ENCODE data around the gene WNT10A.

WNT10A gene

DNA sequence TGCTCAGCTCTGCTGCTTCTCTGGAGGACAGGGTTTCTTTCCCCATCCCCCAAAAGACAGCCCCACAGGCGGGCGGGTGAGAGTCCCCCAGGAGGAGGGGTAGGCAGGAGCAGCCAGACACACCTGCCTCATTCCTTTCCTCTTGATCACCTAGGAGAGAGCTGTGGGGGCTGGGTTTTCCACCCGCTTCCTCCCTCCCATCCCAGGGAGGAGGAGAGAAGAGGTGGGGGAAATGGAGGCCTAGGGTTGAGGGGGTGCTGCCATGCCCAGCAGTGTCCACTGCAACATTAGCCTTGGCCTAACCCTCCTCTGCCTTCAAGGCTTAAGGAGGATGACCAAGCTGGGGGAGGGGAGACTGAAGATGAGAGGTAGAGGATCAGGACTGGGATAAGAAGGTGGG lies 14.7 kb downstream of the WNT10A start:
- Histone ChIP-seq H3K4me1 (peaks cover 27% of the 10 kb centered on the region), H3K36me3 (no peaks in the 10 kb centered on the region), H3K27me3 (peaks cover 14% of the 10 kb centered on the region), H3K9me3 (no peaks in the 10 kb centered on the region), H3K4me3 (ENCODE audit: low read depth, low read length) (no peak overlapping the region)
- TF ChIP-seq CTCF (IDR thresholded peaks at IDR 0.05; ENCODE audit: low read depth, low read length): no peak
- no peak for DNase-seq

DNA sequence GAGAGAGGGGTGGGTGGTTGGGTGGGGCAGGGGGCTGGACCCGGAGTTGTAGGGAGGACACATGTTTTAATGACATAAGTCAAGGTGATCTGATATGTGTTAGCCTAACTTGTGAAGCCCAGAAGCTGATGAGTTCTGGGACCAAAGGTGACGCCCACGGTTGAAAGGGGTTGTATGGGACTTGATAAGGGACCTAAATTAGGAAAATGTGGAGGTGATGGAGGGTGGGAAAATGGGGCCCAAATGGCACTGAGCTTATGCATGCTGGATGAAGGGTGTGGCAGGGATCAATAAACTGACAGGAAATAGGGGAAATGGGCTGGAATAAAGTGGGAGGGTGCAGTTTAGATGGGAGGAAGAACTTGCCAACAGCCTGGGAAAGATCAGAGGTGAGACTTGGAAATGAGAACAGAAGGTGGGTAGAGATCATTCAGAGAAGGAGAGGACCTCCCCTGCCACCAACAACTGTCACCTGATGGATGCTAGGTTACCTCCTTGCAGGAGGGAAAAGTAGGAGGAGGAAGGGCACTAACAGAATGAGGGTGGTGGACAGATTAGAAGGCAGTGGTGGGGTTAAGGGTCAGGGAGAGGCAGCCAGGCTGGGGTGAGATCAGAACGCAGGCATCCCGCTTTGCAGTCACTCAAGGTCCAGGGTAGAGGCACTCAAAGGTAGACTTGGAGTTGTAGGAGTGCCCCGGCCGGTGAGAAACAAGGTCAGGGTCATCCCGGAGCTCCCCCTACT lies 15.3 kb downstream of the WNT10A start:
- Histone ChIP-seq H3K9me3 (no peaks in the 10 kb centered on the region), H3K36me3 (no peaks in the 10 kb centered on the region), H3K4me3 (ENCODE audit: low read depth, low read length) (no peak overlapping the region; the same call in 1 of the 2 replicates), H3K27me3 (peaks cover 14% of the 10 kb centered on the region), H3K4me1 (peaks cover 27% of the 10 kb centered on the region)
- no peak for TF ChIP-seq CTCF (IDR thresholded peaks at IDR 0.05; ENCODE audit: low read depth, low read length)
- no peak for DNase-seq

GRCh38 chr2:218896501-218897393 lies 16.1 kb downstream of the WNT10A start:
- peak overlapping the region; percentile 62 for H3K4me3 ChIP-seq (ENCODE audit: low read depth, low read length)
- TF ChIP-seq CTCF (IDR thresholded peaks at IDR 0.05; ENCODE audit: low read depth, low read length): peak; percentile 43; the same call in 1 of the 2 replicates
- H3K9me3 ChIP-seq: no peaks in the 10 kb centered on the region
- peak; percentile 67 for DNase-seq
- no peaks in the 10 kb centered on the region for H3K36me3 ChIP-seq
- H3K4me1 ChIP-seq: peaks cover 23% of the 10 kb centered on the region
- peaks cover 14% of the 10 kb centered on the region for H3K27me3 ChIP-seq

GRCh38 chr2:218897394-218898108 lies 16.9 kb downstream of the WNT10A start:
- Histone ChIP-seq H3K36me3 (no peaks in the 10 kb centered on the region), H3K4me3 (ENCODE audit: low read depth, low read length) (peak overlapping the region; percentile 62)

More at GRCh38 chr2:218897394-218898108, 16.9 kb downstream of the WNT10A start:
- H3K4me1 ChIP-seq: peaks cover 19% of the 10 kb centered on the region
- H3K27me3 ChIP-seq: peaks cover 14% of the 10 kb centered on the region
- TF ChIP-seq CTCF (IDR thresholded peaks at IDR 0.05; ENCODE audit: low read depth, low read length): no peak
- DNase-seq: peak; percentile 49
- no peaks in the 10 kb centered on the region for H3K9me3 ChIP-seq

Measured in BE2C (cell line).